GM19193 (cell line): Measurements from ENCODE around the gene PALLD.

Experiments used
- POLR2A ChIP-seq: IDR thresholded peaks from 4 replicates; pipeline ENCODE4 v1.6.1; 2011; ENCODE audit not compliant: insufficient read depth, insufficient read length; ENCODE audit errors: extremely low read depth

Gene PALLD

GRCh38 chr4:168888715-168889215, 391.9 kb downstream of the PALLD start:
- no peak for TF ChIP-seq POLR2A

- no peak for TF ChIP-seq POLR2A
Observed at GRCh38 chr4:168891086-168891485, 394.2 kb downstream of the PALLD start.

GRCh38 chr4:168891688-168892087, 394.8 kb downstream of the PALLD start:
- no peak for TF ChIP-seq POLR2A

- no peak for TF ChIP-seq POLR2A
Observed at GRCh38 chr4:168892475-168892874, 395.6 kb downstream of the PALLD start.

GRCh38 chr4:168893205-168893604, 396.4 kb downstream of the PALLD start:
- TF ChIP-seq POLR2A = no peak

- TF ChIP-seq POLR2A = no peak
Observed at GRCh38 chr4:168893807-168894206, 397.0 kb downstream of the PALLD start.

- no peak for TF ChIP-seq POLR2A
Observed at GRCh38 chr4:168900080-168900479, 403.2 kb downstream of the PALLD start.

GRCh38 chr4:168907119-168907698, 410.4 kb downstream of the PALLD start:
- TF ChIP-seq POLR2A = no peak

- TF ChIP-seq POLR2A = no peak
Observed at GRCh38 chr4:168908093-168908492, 411.2 kb downstream of the PALLD start.

- TF ChIP-seq POLR2A = no peak
Observed at GRCh38 chr4:168908851-168909273, 412.0 kb downstream of the PALLD start.

- no peak for TF ChIP-seq POLR2A
Observed at GRCh38 chr4:168914095-168914494, 417.2 kb downstream of the PALLD start.

- TF ChIP-seq POLR2A = no peak
Observed at GRCh38 chr4:168917138-168917779, 420.4 kb downstream of the PALLD start.

GRCh38 chr4:168919706-168920324, 423.0 kb downstream of the PALLD start:
- TF ChIP-seq POLR2A = no peak

GRCh38 chr4:168920441-168921065, 423.7 kb downstream of the PALLD start:
- TF ChIP-seq POLR2A = no peak

- no peak for TF ChIP-seq POLR2A
Observed at GRCh38 chr4:168923526-168924194, 426.8 kb downstream of the PALLD start.

- no peak for TF ChIP-seq POLR2A
Observed at GRCh38 chr4:168924667-168925066, 427.8 kb downstream of the PALLD start.
